ENCODE data around the gene IRS2. TPM values are rescaled to one million over a fixed set of nuclear protein-coding genes. Genes with fewer than 3 reads are reported as not detected.

The IRS2 gene
- total and polyA plus RNA-seq, 2 donors (not counting 1 experiment from before 2014, with no cell fraction given), result 2.3 TPM

GRCh38 chr13:109769921-109770320, 16.5 kb downstream of the IRS2 start:
- Histone ChIP-seq H3K27ac (ENCODE audit: insufficient read depth, low read length) (no peak overlapping the region), H3K36me3 (ENCODE audit: control insufficient read depth, insufficient read depth, low read length) (no peaks in the 10 kb centered on the region), H3K27me3 (ENCODE audit: control insufficient read depth, insufficient read depth, low read length) (no peaks in the 10 kb centered on the region), H3K4me1 (ENCODE audit: control insufficient read depth, extremely low read depth, insufficient read depth, low read length) (no peaks in the 10 kb centered on the region), H3K9me3 (ENCODE audit: control insufficient read depth, insufficient read depth, low read depth, low read length) (no peaks in the 10 kb centered on the region), H3K9ac (ENCODE audit: insufficient read depth, low read length) (no peak overlapping the region), H2AFZ (ENCODE audit: low read length) (no peak overlapping the region), H4K20me1 (ENCODE audit: control insufficient read depth, extremely low read depth, insufficient read depth, low read length) (no peaks in the 10 kb centered on the region), H3K4me2 (ENCODE audit: extremely low read depth, insufficient read depth, low read length) (no peak overlapping the region), H3K4me3 (replicated peaks in 1 of 4; ENCODE audit: control extremely low read depth in 1 of 4, insufficient read depth in 1 of 4, low read depth in 3 of 4, low read length in 4 of 4) (no peak overlapping the region), H3K79me2 (ENCODE audit: control insufficient read depth, insufficient read depth, low read length) (no peaks in the 10 kb centered on the region)
- DNase-seq (ENCODE audit: low read depth in 2 of 2), result no peak
- no peak for TF ChIP-seq CTCF (conservative IDR thresholded peaks at IDR 0.05 in 1 of 2, IDR thresholded peaks at IDR 0.05 in 1 of 2; ENCODE audit: low read depth in 1 of 2, low read length in 2 of 2)
- TF ChIP-seq EZH2 (IDR thresholded peaks at IDR 0.05; ENCODE audit: low read length, missing control alignments), result no peak

GRCh38 chr13:109769275-109769674, 17.1 kb downstream of the IRS2 start:
- H4K20me1 ChIP-seq (ENCODE audit: control insufficient read depth, extremely low read depth, insufficient read depth, low read length), result no peaks in the 10 kb centered on the region
- no peaks in the 10 kb centered on the region for H3K27me3 ChIP-seq (ENCODE audit: control insufficient read depth, insufficient read depth, low read length)
- no peaks in the 10 kb centered on the region for H3K4me1 ChIP-seq (ENCODE audit: control insufficient read depth, extremely low read depth, insufficient read depth, low read length)
- H3K9ac ChIP-seq (ENCODE audit: insufficient read depth, low read length), result no peak overlapping the region
- no peaks in the 10 kb centered on the region for H3K9me3 ChIP-seq (ENCODE audit: control insufficient read depth, insufficient read depth, low read depth, low read length)
- no peaks in the 10 kb centered on the region for H3K79me2 ChIP-seq (ENCODE audit: control insufficient read depth, insufficient read depth, low read length)
- H3K27ac ChIP-seq (ENCODE audit: insufficient read depth, low read length), result no peak overlapping the region
- no peaks in the 10 kb centered on the region for H3K36me3 ChIP-seq (ENCODE audit: control insufficient read depth, insufficient read depth, low read length)
- H3K4me3 ChIP-seq (replicated peaks in 1 of 4; ENCODE audit: control extremely low read depth in 1 of 4, insufficient read depth in 1 of 4, low read depth in 3 of 4, low read length in 4 of 4), result no peak overlapping the region
- DNase-seq (ENCODE audit: low read depth in 2 of 2), result no peak
- H2AFZ ChIP-seq (ENCODE audit: low read length), result no peak overlapping the region
- no peak overlapping the region for H3K4me2 ChIP-seq (ENCODE audit: extremely low read depth, insufficient read depth, low read length)
- TF ChIP-seq CTCF (conservative IDR thresholded peaks at IDR 0.05 in 1 of 2, IDR thresholded peaks at IDR 0.05 in 1 of 2; ENCODE audit: low read depth in 1 of 2, low read length in 2 of 2) (no peak), EZH2 (IDR thresholded peaks at IDR 0.05; ENCODE audit: low read length, missing control alignments) (no peak)

GRCh38 chr13:109768616-109769015, 17.8 kb downstream of the IRS2 start:
- no peaks in the 10 kb centered on the region for H3K27me3 ChIP-seq (ENCODE audit: control insufficient read depth, insufficient read depth, low read length)
- H3K27ac ChIP-seq (ENCODE audit: insufficient read depth, low read length), result no peak overlapping the region
- no peaks in the 10 kb centered on the region for H3K9me3 ChIP-seq (ENCODE audit: control insufficient read depth, insufficient read depth, low read depth, low read length)
- no peaks in the 10 kb centered on the region for H4K20me1 ChIP-seq (ENCODE audit: control insufficient read depth, extremely low read depth, insufficient read depth, low read length)
- no peak for DNase-seq (ENCODE audit: low read depth in 2 of 2)
- no peaks in the 10 kb centered on the region for H3K79me2 ChIP-seq (ENCODE audit: control insufficient read depth, insufficient read depth, low read length)
- no peaks in the 10 kb centered on the region for H3K4me1 ChIP-seq (ENCODE audit: control insufficient read depth, extremely low read depth, insufficient read depth, low read length)
- no peak overlapping the region for H3K9ac ChIP-seq (ENCODE audit: insufficient read depth, low read length)
- H3K4me2 ChIP-seq (ENCODE audit: extremely low read depth, insufficient read depth, low read length), result no peak overlapping the region
- H2AFZ ChIP-seq (ENCODE audit: low read length), result no peak overlapping the region
- no peak overlapping the region for H3K4me3 ChIP-seq (replicated peaks in 1 of 4; ENCODE audit: control extremely low read depth in 1 of 4, insufficient read depth in 1 of 4, low read depth in 3 of 4, low read length in 4 of 4)
- no peaks in the 10 kb centered on the region for H3K36me3 ChIP-seq (ENCODE audit: control insufficient read depth, insufficient read depth, low read length)
- TF ChIP-seq EZH2 (IDR thresholded peaks at IDR 0.05; ENCODE audit: low read length, missing control alignments) (no peak), CTCF (conservative IDR thresholded peaks at IDR 0.05 in 1 of 2, IDR thresholded peaks at IDR 0.05 in 1 of 2; ENCODE audit: low read depth in 1 of 2, low read length in 2 of 2) (no peak)

Measured in fibroblast of lung (primary cell).